NCI-H2081 (cell line): ENCODE results near the gene RBMS1.
"Not testable (repeated sequence)": the region's sequence is repeated elsewhere in the genome, so short reads cannot be mapped to it uniquely, and the experiment has no call there.

Source experiments
- DNase-seq, 2 experiments: peaks; one replicate each; lab custom pipeline; 2025; lab: John Stamatoyannopoulos, UW

The RBMS1 gene

GRCh38 chr2:160501370-160501769 is 7.8 kb upstream of the RBMS1 start:
- DNase-seq, result no peak

DNA sequence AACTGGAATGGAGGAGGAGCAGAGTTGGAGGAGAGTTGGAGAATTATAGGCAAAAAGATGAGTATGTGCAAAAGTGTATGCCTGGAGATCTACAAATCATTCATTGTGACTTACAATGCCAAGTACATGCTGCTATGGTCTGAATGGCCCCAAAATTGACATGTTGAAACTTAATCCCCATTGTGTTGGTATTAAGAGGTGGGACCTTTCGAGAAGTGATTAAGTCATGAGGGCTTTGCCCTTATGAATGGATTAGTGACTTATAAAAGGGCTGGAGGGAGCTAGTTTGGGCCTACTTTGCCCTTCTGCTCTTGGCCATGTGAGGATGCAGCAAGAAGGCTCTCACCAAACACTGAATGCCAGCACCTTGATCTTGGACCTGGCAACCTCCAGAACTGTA is 6.3 kb upstream of the RBMS1 start:
- DNase-seq, result no peak

DNA sequence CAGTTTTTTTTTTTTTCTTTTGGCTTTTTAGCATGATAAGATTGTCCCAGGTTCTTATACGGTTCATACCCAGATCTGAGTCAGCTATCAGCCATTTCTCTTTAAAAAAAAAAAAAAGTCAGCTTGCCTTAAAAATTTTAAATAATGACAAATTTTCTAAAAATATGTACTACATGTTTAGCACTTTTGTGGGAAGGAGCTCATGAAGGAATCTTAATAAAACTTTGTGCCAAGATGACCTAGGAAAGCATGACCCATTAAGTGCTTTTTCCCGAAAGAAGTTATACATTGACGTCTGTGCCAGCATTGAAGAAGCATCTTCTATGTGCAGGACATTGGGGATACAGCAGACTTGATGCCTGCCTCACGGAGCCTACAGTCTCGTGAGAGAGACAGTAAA is 4.5 kb upstream of the RBMS1 start:
- no peak for DNase-seq

GRCh38 chr2:160494201-160494644 is 616 bp upstream of the RBMS1 start:
- DNase-seq, result no peak

- peak; percentile 47 to 51 for DNase-seq
These were observed 993 bp downstream of the RBMS1 start for GRCh38 chr2:160492401-160493226.

- no peak for DNase-seq
These were observed 1.7 kb downstream of the RBMS1 start for GRCh38 chr2:160491911-160492371.

- no peak for DNase-seq
These were observed 2.6 kb downstream of the RBMS1 start for GRCh38 chr2:160490733-160491685.

DNA sequence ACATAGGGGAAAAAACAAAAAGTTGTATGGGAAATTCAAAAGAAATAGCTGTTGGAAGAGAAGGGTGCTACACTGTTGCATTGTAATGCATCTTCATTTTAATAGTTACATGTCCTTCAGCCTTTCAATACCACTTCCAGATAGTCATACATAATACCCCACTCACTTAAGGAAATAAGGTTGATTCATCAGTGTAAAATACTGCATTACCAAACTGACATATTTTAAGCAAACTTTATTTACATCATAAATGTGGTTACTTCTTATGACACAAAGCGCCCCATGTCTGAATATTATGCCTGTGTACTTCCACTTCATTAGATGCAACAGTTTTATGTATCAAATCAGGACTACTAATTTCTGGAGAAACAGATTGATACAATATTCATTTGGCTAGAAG is 4.5 kb downstream of the RBMS1 start:
- no peak for DNase-seq

GRCh38 chr2:160488289-160488688 is 5.3 kb downstream of the RBMS1 start:
- DNase-seq, result not testable (repeated sequence)

- DNase-seq, result no peak
These were observed 7.3 kb downstream of the RBMS1 start for GRCh38 chr2:160486341-160486740.

DNA sequence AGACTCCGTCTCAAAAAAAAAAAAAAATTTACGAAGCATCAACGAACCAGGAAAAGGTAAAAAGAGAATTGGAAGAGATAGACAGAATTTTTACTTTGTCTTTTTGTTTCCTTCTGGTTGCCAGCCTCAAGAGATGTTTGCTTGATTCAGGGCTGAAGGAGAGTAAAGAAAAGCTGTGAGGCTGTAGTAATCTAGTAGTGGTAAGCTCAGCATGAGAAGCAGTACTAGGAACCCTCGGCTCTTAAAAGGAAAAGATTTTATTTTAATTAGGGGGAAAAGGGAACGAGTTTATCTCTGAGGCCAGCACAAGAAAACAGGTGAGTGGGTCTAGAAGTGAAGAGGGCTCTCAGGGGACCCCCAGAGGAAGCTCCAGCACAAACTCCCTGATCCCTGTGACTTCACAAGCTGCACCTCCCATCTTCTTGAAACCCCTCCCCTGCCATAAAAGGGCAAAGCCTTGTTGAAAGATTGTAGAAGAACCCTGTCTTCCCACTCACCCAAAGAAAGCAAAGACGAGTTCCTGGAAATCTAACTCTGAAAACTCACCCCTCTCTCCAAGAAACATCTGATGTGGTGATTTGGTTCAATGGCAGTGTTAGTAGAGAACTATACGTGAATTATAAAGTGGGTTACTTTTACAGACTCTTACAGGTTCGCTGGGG is 8.6 kb downstream of the RBMS1 start:
- no peak for DNase-seq

- DNase-seq, result peak in 1 of 2 experiments; percentile 49
These were observed 10.9 kb downstream of the RBMS1 start for GRCh38 chr2:160482673-160483072.

DNA sequence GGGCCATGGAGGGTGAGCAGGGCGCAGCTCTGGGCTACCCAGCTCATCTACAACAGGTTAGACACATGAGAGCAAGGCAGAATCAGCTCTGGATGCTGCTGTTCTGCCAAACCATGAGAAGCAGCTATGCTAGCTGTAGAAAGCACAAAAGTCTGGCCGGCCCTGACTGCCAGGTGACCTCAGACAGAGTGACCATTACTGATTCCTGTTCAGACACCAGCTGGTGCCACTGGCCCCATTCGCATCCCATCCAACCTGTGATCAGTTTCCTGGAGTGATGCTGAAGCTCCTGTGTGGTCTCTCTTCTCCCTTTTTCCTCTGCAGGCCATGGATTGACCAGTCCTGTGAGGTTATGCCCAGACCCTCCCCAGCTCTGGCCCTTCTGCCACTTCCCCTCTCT is 14.3 kb downstream of the RBMS1 start:
- DNase-seq, result no peak

DNA sequence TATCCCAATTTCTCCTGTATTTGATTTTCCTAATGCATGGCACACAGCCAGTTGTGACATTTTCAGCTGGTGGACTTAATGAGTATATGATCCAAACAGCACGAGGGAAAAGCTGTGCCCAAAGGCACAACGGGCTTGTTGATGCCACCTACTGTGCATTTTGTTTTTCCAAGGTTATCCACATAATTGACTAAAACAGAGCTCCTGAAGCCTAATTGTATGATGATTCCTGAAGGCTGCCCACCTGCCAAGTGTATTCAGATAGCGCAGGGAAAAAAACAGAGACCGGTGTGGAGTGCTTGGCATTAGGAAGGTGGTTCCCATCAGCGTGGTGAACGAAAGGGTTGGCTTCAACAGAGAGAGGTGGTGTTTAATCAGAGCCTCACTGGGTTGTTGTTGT is 14.9 kb downstream of the RBMS1 start:
- peak; percentile 73 to 92 for DNase-seq

DNA sequence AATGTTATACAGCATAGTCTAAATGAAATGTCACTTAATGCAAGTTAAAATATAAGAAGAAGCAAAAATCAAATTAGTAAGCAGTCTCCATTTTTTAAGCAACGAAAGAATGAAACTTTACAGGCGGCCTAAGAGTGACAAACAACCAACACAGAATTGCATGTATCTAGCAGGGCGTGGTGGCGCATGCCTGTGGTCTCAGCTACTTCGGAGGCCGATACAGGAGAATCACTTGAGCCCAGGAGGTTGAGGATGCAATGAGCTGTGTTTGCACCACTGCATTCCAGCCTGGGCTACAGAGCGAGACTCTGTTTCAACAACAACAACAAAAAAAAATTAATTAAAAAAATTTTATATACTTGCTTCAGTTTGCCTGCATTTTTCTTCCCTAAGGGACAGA is 16.6 kb downstream of the RBMS1 start:
- no peak for DNase-seq

DNA sequence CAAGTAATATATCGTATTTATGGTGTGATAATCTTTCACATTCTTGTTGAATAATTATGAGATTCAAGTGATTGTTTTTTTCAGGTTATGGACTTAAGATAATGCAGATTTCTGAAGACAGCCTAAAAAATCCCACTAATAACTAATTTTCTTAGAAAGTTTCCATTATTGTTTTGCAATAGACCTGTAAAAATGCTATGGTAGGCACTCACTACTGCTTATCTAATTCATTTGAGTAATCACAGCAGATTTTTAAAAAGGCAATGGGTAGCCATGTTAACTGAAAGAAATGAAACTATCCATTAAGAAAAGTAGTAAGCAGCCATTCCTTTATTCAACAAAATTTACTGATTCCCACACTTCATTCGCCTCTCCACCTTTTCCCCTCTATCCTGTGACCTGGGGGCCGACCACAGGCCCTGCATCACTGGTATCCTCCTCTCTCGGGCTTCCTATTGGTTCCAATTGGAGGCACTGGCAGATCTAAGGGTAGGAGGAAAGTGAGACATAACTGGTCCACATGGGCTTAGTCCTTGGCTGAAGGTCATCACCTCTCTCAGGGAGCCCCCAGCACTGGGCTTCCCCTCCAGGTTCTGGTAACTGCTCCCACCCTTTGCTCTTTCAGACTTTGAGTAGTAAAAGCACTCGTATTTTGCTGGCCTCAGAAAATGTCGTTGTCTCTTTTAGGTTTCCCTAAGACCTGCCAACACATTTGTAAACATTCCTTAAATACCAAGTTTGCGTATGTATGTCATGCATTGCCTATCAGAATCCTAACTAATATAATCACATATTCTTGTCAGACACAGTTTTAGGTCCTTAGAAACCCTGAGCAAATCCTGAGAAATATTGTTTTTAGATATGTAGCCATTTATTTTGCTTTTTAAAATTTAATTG is 18.5 kb downstream of the RBMS1 start:
- DNase-seq, result no peak

DNA sequence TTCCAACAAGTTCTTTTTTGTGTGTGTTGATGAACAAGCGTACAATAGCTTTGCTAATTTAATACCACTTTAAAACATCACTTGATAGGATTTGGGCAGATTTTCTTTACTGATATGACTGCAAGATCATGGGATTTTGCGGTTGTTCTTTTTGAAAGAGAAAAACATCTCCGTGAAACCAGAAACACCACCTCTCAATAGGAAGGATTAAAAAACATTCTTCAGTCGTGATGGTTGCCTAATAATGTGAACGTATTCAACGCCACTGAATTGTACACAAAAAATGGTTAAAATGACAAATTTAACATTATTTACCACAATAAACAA is 19.3 kb downstream of the RBMS1 start:
- no peak for DNase-seq

DNA sequence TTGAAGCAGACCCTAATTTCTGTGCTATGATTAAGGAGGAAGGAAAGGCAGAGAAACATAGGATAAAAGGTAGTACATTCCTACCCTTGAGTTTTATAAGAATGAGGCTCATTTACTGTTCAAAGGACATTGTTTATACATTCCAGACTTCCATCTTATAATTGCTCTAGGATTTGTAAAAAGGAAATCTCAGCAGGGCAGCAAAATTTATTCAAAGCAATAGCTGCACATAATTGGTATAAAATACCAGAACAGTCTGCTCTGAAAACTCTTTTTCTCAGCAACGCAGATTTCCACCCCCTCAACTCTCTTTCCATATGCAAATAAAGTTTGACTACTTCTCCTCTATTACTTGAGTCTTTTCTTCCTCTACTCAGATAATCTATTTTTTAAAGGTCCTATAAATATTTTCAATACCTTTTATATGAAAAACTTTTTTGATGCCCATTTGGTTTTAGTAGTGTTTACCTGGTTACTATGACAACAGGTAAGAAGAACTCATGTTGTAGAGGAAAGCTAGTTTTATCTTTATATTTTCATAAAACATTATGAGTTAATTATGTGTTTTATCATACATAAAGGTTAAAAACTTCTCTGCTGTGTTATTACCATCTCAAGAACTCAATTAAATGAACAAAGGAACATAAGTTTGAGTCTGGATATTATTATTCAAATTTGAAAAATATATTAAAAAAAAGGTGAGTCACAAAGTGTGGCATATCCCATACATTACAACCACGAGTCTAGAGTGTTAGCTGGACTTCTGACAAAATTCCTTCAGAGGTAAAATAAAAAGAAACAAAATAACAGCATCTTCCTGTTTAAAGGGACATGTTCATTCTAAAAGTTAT is 19.9 kb downstream of the RBMS1 start:
- DNase-seq, result no peak

DNA sequence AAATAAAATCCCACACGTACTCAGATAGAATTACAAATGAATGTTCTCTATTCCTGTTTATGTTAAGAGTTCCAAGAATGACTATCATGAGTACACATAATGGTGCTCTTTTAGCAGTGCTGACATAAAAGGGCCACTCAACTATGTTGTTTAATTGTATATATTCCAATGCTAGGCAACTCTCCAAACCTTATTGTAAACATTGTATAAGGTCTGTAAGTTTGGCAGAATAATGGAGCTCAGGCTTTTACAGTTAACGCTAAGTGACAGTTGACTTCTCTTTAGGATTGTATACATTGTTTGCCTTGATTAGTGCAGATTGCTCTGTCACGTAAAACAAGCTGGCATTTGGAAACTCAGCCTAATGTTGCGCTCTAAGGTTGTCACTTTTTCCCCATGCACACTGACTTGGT is 20.8 kb downstream of the RBMS1 start:
- DNase-seq, result peak; percentile 53 to 82

DNA sequence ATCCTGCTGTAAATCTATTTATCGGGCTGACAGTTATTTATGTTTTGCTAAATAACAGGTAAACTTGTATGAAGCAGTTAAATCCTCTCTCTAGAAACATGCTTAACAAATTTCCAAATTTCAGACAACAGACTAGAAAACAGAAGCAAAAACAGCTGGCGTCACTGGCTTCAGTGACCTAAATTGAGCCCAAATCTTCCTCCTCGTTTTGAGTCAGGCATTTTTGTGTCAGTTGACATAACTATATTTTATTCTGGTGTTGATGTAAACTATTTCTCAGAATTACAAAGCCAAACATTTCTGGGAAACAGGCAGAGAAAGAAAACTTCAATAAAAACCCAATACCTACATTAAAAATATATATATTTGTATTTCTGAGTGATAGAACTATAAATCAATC is 21.7 kb downstream of the RBMS1 start:
- DNase-seq, result no peak
